NCI-H146 treated with DMSO at 0.1 percent for 48 hours (cell line): ENCODE data around the gene DPY19L3.
"Not testable (repeated sequence)": the region's sequence is repeated elsewhere in the genome, so short reads cannot be mapped to it uniquely, and the experiment has no call there.

ENCODE experiments used
- DNase-seq: peaks from one replicate; lab custom pipeline; 2025; ENCODE audit not compliant: unreplicated experiment; lab: John Stamatoyannopoulos, UW

The DPY19L3 gene

DNA sequence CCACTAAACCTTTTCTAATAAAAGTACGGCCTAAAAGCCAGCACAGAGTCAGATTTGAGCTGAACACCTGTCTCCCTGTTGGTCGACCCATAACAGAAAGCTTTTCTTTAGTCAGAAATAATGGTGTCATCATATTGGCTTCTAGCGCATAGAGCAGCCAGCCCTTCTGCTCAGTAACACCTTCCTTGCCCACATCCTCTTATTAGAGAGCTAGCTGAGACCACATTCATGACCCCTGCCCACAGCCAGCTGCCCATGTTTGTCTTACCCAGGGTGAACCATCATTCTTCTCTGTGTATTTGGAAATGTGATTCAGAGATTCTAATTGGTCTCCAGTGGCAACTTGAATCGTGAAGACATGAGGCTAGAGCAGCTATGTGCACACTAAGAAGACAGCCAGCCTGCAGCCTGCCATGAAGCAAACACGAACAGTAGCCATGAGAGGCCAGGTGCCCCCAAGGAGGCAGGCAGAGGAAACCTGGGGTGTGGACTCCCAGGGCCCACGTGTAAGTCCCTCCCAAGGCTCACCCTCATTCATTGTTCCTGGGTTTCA lies 93.2 kb downstream of the DPY19L3 start:
- peak; percentile 38 for DNase-seq

DNA sequence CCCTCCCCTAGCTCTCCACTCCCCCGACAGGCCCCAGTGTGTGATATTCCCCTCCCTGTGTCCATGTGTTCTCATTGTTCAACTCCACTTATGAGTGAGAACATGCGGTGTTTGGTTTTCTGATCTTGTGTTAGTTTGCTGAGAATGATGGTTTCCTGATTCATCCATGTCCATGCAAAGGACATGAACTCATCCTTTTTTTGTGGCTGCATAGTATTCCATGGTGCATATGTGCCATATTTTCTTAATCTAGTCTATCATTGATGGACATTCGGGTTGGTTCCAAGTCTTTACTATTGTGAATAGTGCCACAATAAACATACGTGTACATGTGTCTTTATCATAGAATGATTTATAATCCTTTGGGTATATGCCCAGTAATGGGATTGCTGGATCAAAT lies 106.9 kb downstream of the DPY19L3 start:
- DNase-seq = not testable (repeated sequence)

DNA sequence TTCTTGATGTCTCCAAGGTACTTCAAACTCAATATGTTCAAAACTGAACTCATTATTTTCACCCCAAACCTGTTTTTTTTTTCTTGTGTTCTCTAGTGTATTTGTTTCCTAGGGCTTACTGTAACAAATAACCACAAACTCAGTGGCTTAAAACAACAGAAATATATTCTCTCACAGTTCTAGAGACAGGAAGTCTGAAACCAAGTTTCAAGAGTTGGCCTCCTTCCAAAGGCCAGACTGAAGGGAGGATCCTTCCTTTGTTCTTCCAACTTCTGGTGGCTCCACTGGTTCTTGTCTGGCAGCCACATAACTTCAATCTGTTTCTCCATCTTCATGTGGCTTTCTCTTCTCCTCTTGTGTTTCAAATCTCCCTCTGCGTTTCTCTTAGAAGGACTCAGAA lies 113.5 kb downstream of the DPY19L3 start:
- no peak for DNase-seq

DNA sequence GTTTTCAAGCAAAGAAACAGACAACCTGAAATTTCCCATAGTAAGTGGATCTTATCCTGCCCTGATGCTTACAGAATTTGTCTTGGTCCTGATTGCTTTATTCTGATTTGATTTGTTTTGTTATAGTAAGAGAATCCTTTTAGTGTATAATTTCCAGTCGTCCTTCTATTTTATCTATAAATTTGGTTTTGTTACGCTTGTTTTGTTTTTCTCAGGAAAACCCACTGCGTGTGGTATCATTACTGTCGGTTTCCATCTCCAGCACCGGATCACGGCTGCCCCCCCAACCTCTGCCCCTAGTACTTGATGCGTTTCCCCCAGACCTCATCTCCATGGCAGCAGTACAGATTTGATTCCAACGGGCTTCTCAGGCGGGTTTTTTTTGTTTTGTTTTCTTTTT lies 117.4 kb downstream of the DPY19L3 start:
- DNase-seq = no peak

DNA sequence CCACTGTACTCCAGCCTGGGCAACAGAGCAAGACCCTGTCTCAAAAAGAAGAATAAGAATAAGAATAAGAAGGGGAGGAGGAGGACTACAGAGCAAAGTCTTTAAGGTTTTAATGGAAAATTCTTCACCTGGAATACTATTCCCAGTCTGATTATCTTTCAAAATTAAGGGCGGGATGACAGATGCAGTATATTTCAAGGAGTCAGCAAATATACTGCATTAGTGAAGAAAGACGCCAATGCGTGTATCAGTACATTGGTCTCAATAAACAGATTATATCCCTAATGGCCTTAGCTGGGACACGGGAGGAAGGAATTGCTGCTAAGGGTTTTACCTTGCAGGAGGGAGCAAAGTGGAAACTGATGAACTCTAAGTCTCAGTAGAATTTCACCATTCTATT lies 121.3 kb downstream of the DPY19L3 start:
- DNase-seq = no peak

DNA sequence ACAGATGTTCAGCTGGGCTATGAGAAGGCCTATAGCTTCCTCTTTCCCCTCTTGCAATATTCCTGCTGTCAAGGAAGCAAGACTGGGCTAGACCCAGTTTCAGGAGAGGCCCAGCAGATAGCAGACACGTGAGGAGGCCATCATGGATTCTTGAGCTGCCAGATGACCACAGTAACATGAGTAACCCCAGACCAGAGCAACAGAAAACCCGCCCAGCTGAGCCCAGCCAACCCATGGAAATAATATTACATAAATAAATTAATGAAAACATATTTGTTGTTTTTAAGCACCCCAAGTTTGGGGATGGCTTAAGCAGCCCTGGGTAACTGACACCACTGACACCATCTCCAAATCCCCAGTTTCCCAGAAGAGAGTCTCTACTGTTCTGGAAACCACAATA lies 125.2 kb downstream of the DPY19L3 start:
- no peak for DNase-seq

DNA sequence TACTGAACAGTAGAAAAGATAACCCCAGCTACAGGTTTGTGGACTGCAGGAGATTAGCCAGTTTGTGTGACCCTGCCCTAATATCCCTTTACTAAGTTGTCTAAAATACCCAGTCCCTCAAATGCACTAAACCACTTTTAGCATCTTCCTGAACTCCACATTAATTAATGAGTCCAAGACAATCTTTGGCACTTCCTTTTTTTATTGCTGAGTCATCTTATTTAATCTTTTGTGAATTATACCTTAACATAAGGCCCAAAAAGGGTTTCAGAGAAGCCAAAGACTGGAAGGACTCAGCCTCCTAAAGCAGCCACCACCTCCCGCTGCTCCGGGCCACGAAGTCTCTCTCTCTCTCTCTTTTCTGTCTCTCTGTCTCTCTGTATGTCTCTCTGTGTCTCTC lies 126.7 kb downstream of the DPY19L3 start:
- no peak for DNase-seq
